Esophagus (tissue), 2 donors: Measurements from ENCODE around the gene NCS1. TPM values are rescaled to one million over a fixed set of nuclear protein-coding genes. Genes with fewer than 3 reads are reported as not detected.
"Not testable (repeated sequence)": the region's sequence is repeated elsewhere in the genome, so short reads cannot be mapped to it uniquely, and the experiment has no call there.

Experiments
- H3K27ac ChIP-seq, 2 donors: one replicate each; pipeline ENCODE4 v1.5.1; 2013; ENCODE audit warnings: low read depth in 2 of 2, mild to moderate bottlenecking in 2 of 2, inconsistent platforms in 1 of 2, low read length in 1 of 2, moderate library complexity in 1 of 2
- H3K27me3 ChIP-seq, 2 donors: one replicate each; pipeline ENCODE4 v1.6.1; 2013; ENCODE audit warnings: low read length in 2 of 2, control low read depth in 1 of 2, mild to moderate bottlenecking in 1 of 2; ENCODE audit not compliant: insufficient read depth in 2 of 2, control insufficient read depth in 1 of 2
- H3K36me3 ChIP-seq, 2 donors: one replicate each; pipeline ENCODE4 v1.6.1; 2013; ENCODE audit warnings: low read length in 1 of 2; ENCODE audit not compliant: control insufficient read depth in 2 of 2, insufficient read depth in 2 of 2
- H3K4me1 ChIP-seq, 2 donors: one replicate each; pipeline ENCODE4 v1.6.1; 2013; ENCODE audit warnings: low read length in 1 of 2; ENCODE audit not compliant: control insufficient read depth in 2 of 2, insufficient read depth in 2 of 2
- H3K4me3 ChIP-seq, 2 donors: one replicate each; pipeline ENCODE4 v1.5.1; 2013; ENCODE audit warnings: low read length in 2 of 2, mild to moderate bottlenecking in 2 of 2, low read depth in 1 of 2, moderate library complexity in 1 of 2
- H3K9me3 ChIP-seq, 2 donors: one replicate each; pipeline ENCODE4 v1.6.1; 2013; ENCODE audit warnings: mild to moderate bottlenecking in 2 of 2, low read depth in 1 of 2, low read length in 1 of 2, moderate library complexity in 1 of 2; ENCODE audit not compliant: control insufficient read depth in 2 of 2, insufficient read depth in 1 of 2
- WGBS, 2 donors: extraction: QIAGEN DNeasy Blood & Tissue Kit; methylation state at CpG; one replicate each; pipeline ENCODE4 v1.1.7; 2013; 5-methylcytosine and 5-hydroxymethylcytosine counted together
- polyA plus RNA-seq, 2 donors: library from polyadenylated mRNA; stranded (reverse); fragments of 200-250 nt; gene quantifications; one replicate each; pipeline ENCODE4 v1.2.3, GENCODE V29; 2013
- donor health status: healthy with polysubstance abuse.
- donor health status: Bipolar disorder and iron deficiency.

The NCS1 gene
- polyA plus RNA-seq, 2 donors = 12.8 to 16.4 TPM

DNA sequence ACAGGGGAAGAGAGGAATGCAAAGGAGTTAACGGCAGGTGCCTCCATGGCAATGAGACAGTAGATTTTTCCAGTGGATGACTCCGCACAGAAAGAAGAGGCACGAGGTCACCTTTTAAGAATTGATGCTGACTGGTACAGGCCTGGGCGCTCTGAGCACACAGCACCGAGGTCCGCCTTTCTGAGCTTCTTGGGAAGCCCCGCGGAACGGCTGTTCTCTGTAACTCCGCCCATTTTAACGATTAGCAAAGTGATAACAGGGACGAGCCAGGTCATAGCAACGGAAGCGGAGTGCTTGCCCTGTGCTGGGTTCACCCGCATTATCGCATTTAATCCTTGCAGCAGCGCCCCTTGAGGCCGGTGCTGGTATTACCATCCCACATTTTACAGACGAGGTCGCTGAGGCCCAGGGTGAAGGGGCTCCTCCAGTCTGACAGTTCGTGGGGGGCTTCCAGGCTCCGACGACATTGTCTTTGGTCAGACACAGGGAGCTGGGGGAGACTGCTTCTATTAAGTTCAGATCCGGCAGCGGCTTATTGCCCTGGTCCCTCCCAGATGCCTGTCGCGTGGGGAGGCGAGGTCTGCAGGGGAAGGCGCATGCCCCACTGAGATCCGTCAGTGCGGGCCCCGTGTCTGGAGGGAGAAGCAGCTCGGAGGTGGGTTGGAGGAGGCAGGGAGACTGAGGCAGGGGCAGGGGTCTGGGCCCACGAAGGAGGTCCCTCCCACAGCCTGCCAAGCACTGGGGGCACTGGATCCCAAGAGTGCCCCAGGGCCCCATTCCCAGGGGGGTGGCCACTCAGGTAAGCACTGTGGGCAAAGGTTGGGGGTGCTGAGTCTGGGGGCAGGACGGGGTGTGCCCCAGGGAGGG, 71.0 kb downstream of the NCS1 start:
- 23 to 24% methylated on average over 35 of the region's 35 CpGs for WGBS, 2 donors
- H3K36me3 ChIP-seq = no peaks in the 10 kb centered on the region
- no peak overlapping the region for H3K4me3 ChIP-seq
- H3K27me3 ChIP-seq = no peaks in the 10 kb centered on the region
- peaks cover 0 to 5% of the 10 kb centered on the region in 2 donors for H3K4me1 ChIP-seq
- H3K27ac ChIP-seq = no peak overlapping the region
- no peaks in the 10 kb centered on the region for H3K9me3 ChIP-seq

GRCh38 chr9:130243882-130244170, 71.6 kb downstream of the NCS1 start:
- H3K4me3 ChIP-seq = no peak overlapping the region
- no peak overlapping the region for H3K27ac ChIP-seq
- no peaks in the 10 kb centered on the region for H3K36me3 ChIP-seq
- peaks cover 0 to 5% of the 10 kb centered on the region in 2 donors for H3K4me1 ChIP-seq
- 83 to 92% methylated on average over 7 of the region's 7 CpGs for WGBS, 2 donors
- no peaks in the 10 kb centered on the region for H3K9me3 ChIP-seq
- H3K27me3 ChIP-seq = no peaks in the 10 kb centered on the region

DNA sequence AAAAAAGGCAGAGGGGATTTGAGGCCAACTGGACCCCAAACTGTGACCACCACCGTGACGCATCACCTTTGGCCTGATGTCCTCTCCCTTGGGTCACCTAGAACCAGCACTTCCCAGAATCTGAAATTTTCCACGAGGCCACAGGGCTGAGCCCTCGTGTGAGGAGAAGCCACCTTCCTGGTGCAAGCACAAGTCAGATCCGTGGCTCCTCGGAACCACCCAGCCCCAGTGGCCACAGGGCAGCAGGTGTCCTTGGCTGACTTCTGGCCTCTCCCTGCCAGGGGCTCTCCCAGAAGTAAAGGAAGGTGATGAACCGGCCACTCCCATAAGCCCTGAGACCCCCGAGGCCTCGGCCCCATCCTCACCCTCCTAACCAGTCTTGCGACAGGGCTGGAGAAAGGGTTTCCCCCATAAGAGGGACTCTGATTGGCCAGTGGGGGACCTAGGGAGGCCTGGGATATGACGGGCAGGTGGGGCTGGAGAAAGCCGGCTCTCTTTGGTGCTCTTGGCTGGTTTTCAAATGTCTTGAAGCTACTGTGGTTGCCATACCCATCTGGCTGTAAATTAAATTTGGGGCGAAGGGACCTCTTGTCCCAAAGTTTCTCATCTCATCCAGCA, 72.5 kb downstream of the NCS1 start:
- no peaks in the 10 kb centered on the region for H3K36me3 ChIP-seq
- no peaks in the 10 kb centered on the region for H3K9me3 ChIP-seq
- H3K4me1 ChIP-seq = peaks cover 0 to 5% of the 10 kb centered on the region in 2 donors
- H3K4me3 ChIP-seq = no peak overlapping the region
- no peak overlapping the region for H3K27ac ChIP-seq
- 83 to 86% methylated on average over 13 of the region's 13 CpGs for WGBS, 2 donors
- H3K27me3 ChIP-seq = no peaks in the 10 kb centered on the region

GRCh38 chr9:130245474-130245873, 73.3 kb downstream of the NCS1 start:
- H3K4me1 ChIP-seq = peaks cover 0 to 2% of the 10 kb centered on the region in 2 donors
- no peak overlapping the region for H3K4me3 ChIP-seq
- no peak overlapping the region for H3K27ac ChIP-seq
- H3K36me3 ChIP-seq = no peaks in the 10 kb centered on the region
- H3K27me3 ChIP-seq = no peaks in the 10 kb centered on the region
- H3K9me3 ChIP-seq = no peaks in the 10 kb centered on the region
- whole genome bisulfite sequencing, 2 donors = 94 to 96% methylated on average over 11 of the region's 11 CpGs

GRCh38 chr9:130246126-130246525, 73.9 kb downstream of the NCS1 start:
- H3K4me3 ChIP-seq = no peak overlapping the region
- WGBS, 2 donors = 87 to 89% methylated on average over 3 of the region's 3 CpGs

DNA sequence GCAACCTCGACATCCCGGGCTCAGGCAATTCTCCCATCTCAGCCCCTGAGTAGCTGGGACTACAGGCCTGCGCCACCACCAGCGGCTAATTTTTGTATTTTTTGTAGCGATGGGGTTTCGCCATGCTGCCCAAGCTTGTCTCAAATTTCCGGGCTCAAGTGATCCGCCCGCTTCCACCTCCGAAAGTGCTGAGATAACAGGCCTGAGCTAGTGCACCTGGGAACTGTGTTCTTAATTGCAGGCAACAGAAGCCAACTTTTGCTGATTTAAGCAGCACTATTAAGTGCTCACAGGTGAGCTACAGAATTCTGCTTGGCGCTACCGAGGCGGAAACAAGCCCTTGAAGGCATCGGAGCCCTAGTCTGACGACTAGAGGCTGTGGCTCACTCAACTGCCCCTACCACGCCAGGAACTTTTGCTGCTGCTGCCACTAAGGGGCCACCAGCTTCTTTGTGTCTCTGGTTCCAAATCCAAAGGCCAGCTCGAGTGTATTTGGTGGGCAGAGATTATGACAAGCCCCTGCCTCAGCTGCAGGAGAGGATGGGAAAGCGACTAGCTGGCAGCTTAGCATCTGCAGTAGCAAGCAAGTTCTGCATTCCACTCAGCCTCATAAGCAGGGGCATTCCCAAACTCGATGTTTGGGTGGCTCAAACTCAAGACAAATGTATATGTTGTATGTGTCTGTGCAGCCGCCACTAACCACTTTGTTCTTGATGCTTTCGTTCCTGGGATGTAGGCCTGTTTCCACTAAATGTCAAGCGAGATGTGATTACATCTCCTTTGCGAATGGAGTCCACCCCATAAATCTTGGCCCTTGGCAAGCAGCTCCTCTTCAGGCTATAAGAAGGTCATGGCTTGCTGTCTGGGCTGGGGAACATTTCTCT, 82.8 kb downstream of the NCS1 start:
- Histone ChIP-seq H3K4me1 (no peaks in the 10 kb centered on the region), H3K4me3 (no peak overlapping the region), H3K27me3 (no peaks in the 10 kb centered on the region), H3K27ac (no peak overlapping the region), H3K36me3 (no peaks in the 10 kb centered on the region), H3K9me3 (no peaks in the 10 kb centered on the region)
- WGBS, 2 donors = 79 to 80% methylated on average over 23 of the region's 23 CpGs

More at GRCh38 chr9:130246126-130246525, 73.9 kb downstream of the NCS1 start:
- H3K27me3 ChIP-seq = no peaks in the 10 kb centered on the region
- H3K9me3 ChIP-seq = no peaks in the 10 kb centered on the region
- H3K36me3 ChIP-seq = no peaks in the 10 kb centered on the region
- peaks cover 0 to 2% of the 10 kb centered on the region in 2 donors for H3K4me1 ChIP-seq
- no peak overlapping the region for H3K27ac ChIP-seq

DNA sequence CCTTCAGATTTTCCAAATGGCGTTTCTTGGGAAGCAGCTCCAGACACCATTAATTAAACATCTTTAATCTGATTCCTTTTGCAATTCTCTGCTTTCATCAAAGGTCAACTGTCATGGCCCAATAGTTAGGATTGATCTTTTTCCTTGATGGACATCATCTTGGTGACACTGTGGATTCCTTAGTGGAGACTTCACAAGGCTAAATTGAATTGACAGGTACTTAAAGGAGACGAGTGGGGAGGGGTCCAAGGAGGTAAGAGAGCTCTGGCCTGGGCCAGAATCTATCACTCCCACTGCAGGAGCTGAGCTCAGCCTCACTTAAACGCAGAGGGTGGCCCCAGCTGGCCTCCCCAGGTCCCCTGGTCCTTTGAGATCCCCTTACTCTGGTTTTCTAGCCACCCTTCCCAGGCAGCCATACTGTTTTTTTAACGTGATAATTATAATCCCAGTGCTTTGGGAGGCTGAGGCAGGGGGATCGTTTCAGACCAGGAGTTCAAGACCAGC, 83.5 kb downstream of the NCS1 start:
- Histone ChIP-seq H3K9me3 (no peaks in the 10 kb centered on the region), H3K4me3 (no peak overlapping the region), H3K36me3 (no peaks in the 10 kb centered on the region), H3K27ac (no peak overlapping the region), H3K4me1 (no peaks in the 10 kb centered on the region), H3K27me3 (no peaks in the 10 kb centered on the region)
- WGBS, 2 donors = 62 to 66% methylated on average over 5 of the region's 5 CpGs

DNA sequence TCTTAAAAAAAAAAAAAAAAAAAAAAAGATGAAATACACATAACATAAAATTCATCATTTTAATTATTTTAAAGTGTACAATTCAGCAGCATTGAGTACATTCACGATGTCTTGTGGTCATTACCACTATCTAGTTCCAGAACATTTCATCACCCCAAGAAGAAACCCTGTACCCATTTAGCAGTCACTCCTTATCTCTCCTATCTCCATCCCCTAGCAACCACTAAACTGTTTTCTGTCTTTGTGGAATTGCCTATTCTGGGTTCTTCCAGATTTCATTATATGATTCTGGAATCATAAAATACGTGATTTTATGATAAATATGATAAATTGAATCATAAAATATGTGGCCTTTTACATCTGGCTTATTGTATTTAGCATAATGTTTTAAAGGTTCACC, 84.4 kb downstream of the NCS1 start:
- 73 to 82% methylated on average over 2 of the region's 2 CpGs for WGBS, 2 donors
- Histone ChIP-seq H3K27ac (no peak overlapping the region), H3K36me3 (no peaks in the 10 kb centered on the region), H3K4me3 (no peak overlapping the region), H3K9me3 (no peaks in the 10 kb centered on the region), H3K27me3 (no peaks in the 10 kb centered on the region), H3K4me1 (no peaks in the 10 kb centered on the region)

- not testable (repeated sequence) for H3K4me1 ChIP-seq, H3K9me3 ChIP-seq, H3K27me3 ChIP-seq, H3K27ac ChIP-seq, H3K4me3 ChIP-seq, H3K36me3 ChIP-seq
- 92 to 94% methylated on average over 7 of the region's 7 CpGs for WGBS, 2 donors
These were observed 85.9 kb downstream of the NCS1 start for GRCh38 chr9:130258137-130258536.
